ENCODE measurements around the gene PTMA. TPM values are rescaled to one million over a fixed set of nuclear protein-coding genes. Genes with fewer than 3 reads are reported as not detected.

Gene PTMA
- total RNA-seq, 1 experiment from 2014 or later: 2,164 TPM

DNA sequence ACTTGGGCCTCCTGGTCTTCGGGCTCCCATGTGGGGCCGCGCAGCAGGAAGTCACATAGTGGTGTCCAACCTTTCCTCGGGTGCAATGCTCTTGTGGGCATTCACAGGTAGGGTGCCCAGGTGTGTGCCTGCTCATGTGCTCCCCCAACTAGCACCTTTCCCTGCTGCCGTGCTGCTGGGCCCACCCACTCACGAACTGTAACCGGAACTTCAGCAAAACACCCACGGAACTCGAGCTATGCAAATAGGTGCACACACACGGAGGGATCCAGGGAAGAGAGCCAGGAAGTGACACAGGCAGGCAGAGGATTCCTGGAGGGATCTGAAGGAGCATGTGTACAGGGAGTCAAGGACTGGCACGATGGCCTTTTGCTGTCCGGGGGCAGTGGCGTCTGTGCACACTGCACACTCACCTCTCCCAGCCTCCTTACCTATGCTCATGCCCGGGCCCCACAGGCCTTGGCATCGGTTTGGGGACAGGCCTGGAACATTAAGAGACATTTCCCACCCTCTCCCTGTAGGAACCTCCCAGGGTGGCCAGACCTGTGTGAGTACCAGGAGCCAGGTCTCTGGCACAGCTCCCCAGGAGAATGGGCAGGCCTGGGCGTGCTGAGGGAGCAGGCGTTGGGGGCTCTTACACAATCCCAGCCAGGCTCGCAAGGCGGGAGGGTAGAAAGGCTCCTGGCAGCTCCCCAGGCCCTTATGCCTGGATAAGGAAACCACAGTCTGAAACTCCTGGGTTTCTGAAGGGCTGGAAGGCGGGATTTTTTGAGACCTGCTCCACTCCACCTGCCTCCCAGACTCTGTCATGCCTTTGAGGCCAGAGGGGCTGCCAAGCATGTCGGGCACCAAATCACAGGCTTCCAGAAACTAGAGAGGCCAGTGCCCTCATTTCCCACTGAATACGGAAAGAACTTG is 6.6 kb upstream of the PTMA start:
- H3K9me3 Mint-ChIP-seq: no peaks in the 10 kb centered on the region
- CTCF ChIA-PET: interaction anchor here (0.8 to 5.3 kb wide), 8 partner anchors 9 to 591 kb away, joined by 3 to 49 read pairs (median 3); no protein-coding TSS in a partner anchor
- peak overlapping the region; percentile 55; the same call in 1 of the 2 replicates for H3K27ac Mint-ChIP-seq
- no peaks in the 10 kb centered on the region for H3K36me3 Mint-ChIP-seq
- H3K27me3 Mint-ChIP-seq (ENCODE audit: low read depth): peaks cover 3% of the 10 kb centered on the region; the same call in 1 of the 2 replicates
- TF ChIP-seq MXD4 (CRISPR knock-in tag; IDR thresholded peaks at IDR 0.05; ENCODE audit: borderline replicate concordance) (no peak), TP53 (CRISPR knock-in tag; IDR thresholded peaks at IDR 0.05) (no peak), USF1 (CRISPR knock-in tag; IDR thresholded peaks at IDR 0.05) (no peak), NFATC4 (CRISPR knock-in tag; IDR thresholded peaks at IDR 0.05) (no peak), ZBTB43 (CRISPR knock-in tag; IDR thresholded peaks at IDR 0.05) (no peak), FOXK1 (CRISPR knock-in tag; IDR thresholded peaks at IDR 0.05) (no peak), MAX (CRISPR knock-in tag; IDR thresholded peaks at IDR 0.05) (0 out of 2 replicates have a peak, but pooled peaks have one; percentile 20), GABPB1 (CRISPR knock-in tag; IDR thresholded peaks at IDR 0.05) (peak; percentile 50), GTF2I (CRISPR knock-in tag; conservative IDR thresholded peaks at IDR 0.05) (no peak), NFE2L1 (CRISPR knock-in tag; IDR thresholded peaks at IDR 0.05) (no peak), FOXP1 (CRISPR knock-in tag; IDR thresholded peaks at IDR 0.05; ENCODE audit: borderline replicate concordance) (no peak), ZNF423 (CRISPR knock-in tag; IDR thresholded peaks at IDR 0.05) (no peak), IRF2 (CRISPR knock-in tag; IDR thresholded peaks at IDR 0.05; ENCODE audit: borderline replicate concordance, low read depth) (no peak)
- TF ChIP-seq, protein P1, sequence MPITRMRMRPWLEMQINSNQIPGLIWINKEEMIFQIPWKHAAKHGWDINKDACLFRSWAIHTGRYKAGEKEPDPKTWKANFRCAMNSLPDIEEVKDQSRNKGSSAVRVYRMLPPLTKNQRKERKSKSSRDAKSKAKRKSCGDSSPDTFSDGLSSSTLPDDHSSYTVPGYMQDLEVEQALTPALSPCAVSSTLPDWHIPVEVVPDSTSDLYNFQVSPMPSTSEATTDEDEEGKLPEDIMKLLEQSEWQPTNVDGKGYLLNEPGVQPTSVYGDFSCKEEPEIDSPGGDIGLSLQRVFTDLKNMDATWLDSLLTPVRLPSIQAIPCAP (CRISPR knock-in tag; IDR thresholded peaks at IDR 0.05): no peak
- TF ChIP-seq, protein P2, sequence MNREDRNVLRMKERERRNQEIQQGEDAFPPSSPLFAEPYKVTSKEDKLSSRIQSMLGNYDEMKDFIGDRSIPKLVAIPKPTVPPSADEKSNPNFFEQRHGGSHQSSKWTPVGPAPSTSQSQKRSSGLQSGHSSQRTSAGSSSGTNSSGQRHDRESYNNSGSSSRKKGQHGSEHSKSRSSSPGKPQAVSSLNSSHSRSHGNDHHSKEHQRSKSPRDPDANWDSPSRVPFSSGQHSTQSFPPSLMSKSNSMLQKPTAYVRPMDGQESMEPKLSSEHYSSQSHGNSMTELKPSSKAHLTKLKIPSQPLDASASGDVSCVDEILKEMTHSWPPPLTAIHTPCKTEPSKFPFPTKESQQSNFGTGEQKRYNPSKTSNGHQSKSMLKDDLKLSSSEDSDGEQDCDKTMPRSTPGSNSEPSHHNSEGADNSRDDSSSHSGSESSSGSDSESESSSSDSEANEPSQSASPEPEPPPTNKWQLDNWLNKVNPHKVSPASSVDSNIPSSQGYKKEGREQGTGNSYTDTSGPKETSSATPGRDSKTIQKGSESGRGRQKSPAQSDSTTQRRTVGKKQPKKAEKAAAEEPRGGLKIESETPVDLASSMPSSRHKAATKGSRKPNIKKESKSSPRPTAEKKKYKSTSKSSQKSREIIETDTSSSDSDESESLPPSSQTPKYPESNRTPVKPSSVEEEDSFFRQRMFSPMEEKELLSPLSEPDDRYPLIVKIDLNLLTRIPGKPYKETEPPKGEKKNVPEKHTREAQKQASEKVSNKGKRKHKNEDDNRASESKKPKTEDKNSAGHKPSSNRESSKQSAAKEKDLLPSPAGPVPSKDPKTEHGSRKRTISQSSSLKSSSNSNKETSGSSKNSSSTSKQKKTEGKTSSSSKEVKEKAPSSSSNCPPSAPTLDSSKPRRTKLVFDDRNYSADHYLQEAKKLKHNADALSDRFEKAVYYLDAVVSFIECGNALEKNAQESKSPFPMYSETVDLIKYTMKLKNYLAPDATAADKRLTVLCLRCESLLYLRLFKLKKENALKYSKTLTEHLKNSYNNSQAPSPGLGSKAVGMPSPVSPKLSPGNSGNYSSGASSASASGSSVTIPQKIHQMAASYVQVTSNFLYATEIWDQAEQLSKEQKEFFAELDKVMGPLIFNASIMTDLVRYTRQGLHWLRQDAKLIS (CRISPR knock-in tag; IDR thresholded peaks at IDR 0.05; ENCODE audit: borderline replicate concordance): no peak
- peaks cover 13% of the 10 kb centered on the region for H3K4me1 Mint-ChIP-seq
- POLR2A ChIA-PET: interaction anchor here (1.1 to 1.9 kb wide), 2 partner anchors 12 to 18 kb away, joined by 5 to 8 read pairs; no protein-coding TSS in a partner anchor
- no peak for DNase-seq (ENCODE audit: low spot score)
- no peak for ATAC-seq
- no peak overlapping the region for H3K4me3 Mint-ChIP-seq

- CTCF ChIA-PET: interaction anchor here (1.0 to 5.3 kb wide), 3 partner anchors 9 to 93 kb away, joined by 4 to 49 read pairs (median 5); no protein-coding TSS in a partner anchor
These were observed 4.3 kb upstream of the PTMA start for GRCh38 chr2:231704017-231704416.

More at GRCh38 chr2:231704017-231704416, 4.3 kb upstream of the PTMA start:
- TF ChIP-seq TEAD1 (CRISPR knock-in tag; IDR thresholded peaks at IDR 0.05): no peak
- no peak for TF ChIP-seq GTF2I (CRISPR knock-in tag; conservative IDR thresholded peaks at IDR 0.05)
- TF ChIP-seq, protein P2 (CRISPR knock-in tag; IDR thresholded peaks at IDR 0.05; ENCODE audit: borderline replicate concordance): no peak
- TF ChIP-seq ATF2 (CRISPR knock-in tag; IDR thresholded peaks at IDR 0.05; ENCODE audit: borderline replicate concordance, low read depth): no peak
- TF ChIP-seq ZNF121 (CRISPR knock-in tag; IDR thresholded peaks at IDR 0.05): peak; percentile 91
- TF ChIP-seq ATF1 (CRISPR knock-in tag; IDR thresholded peaks at IDR 0.05): no peak
- TF ChIP-seq ESRRA (CRISPR knock-in tag; IDR thresholded peaks at IDR 0.05; ENCODE audit: borderline replicate concordance): no peak
- no peak for TF ChIP-seq NFE2L1 (CRISPR knock-in tag; IDR thresholded peaks at IDR 0.05)
- POLR2A ChIA-PET: interaction anchor here (1.0 to 1.1 kb wide), 2 partner anchors 17 to 31 kb away, joined by 3 to 4 read pairs; no protein-coding TSS in a partner anchor
- Mint-ChIP-seq H3K36me3 (peaks cover 5% of the 10 kb centered on the region), H3K27ac (peak overlapping the region; percentile 70; the same call in 1 of the 2 replicates), H3K27me3 (ENCODE audit: low read depth) (peaks cover 8% of the 10 kb centered on the region; the same call in 1 of the 2 replicates), H3K4me3 (no peak overlapping the region), H3K4me1 (peaks cover 13% of the 10 kb centered on the region), H3K9me3 (no peaks in the 10 kb centered on the region)
- DNase-seq (ENCODE audit: low spot score) (no peak), ATAC-seq (no peak)

All from WTC11 (cell line).